Activated T-helper 2 cell treated with anti-CD3 and anti-CD28 coated beads, Interferon-gamma antibody, Interleukin-2, Interleukin-4, amounts not matched to agents 10 μg/mL and 5 μg/mL and 100 μg/mL, durations not matched to agents 14 hours and 24 hours and 36 hours (primary cell): Measurements from ENCODE around the gene ADGRB3. TPM values are rescaled to one million over a fixed set of nuclear protein-coding genes. Genes with fewer than 3 reads are reported as not detected.

Experiments used
- DNase-seq: peaks from one replicate; pipeline ENCODE4 v3.0.0; 2021; ENCODE audit warnings: low spot score
- H3K27ac Mint-ChIP-seq: one replicate; pipeline ENCODE4 v1.8.0; 2021; ENCODE audit warnings: mixed read lengths
- H3K27me3 Mint-ChIP-seq: one replicate; pipeline ENCODE4 v1.8.0; 2021; ENCODE audit warnings: low read depth, mixed read lengths
- H3K36me3 Mint-ChIP-seq: one replicate; pipeline ENCODE4 v1.8.0; 2021; ENCODE audit warnings: low read depth, mixed read lengths
- H3K4me1 Mint-ChIP-seq: one replicate; pipeline ENCODE4 v1.8.0; 2021; ENCODE audit warnings: low read depth, mixed read lengths
- H3K4me3 Mint-ChIP-seq: one replicate; pipeline ENCODE4 v1.8.0; 2021; ENCODE audit warnings: low read depth, mild to moderate bottlenecking, moderate library complexity, mixed read lengths
- H3K9me3 Mint-ChIP-seq: one replicate; pipeline ENCODE4 v1.8.0; 2021; ENCODE audit warnings: mixed read lengths
- intact Hi-C: fragments of 100-400 bp; cut with micrococcal nuclease; formaldehyde crosslinking; loops from one replicate; pipeline ENCODE4 v1.15.1; 2023
- total RNA-seq: library from RNA; stranded (reverse); gene quantifications from 2 replicates; pipeline ENCODE4 v1.2.3, GENCODE V29; 2022

The ADGRB3 gene
- total RNA-seq, 1 donor from 2014 or later = 0.14 TPM

DNA sequence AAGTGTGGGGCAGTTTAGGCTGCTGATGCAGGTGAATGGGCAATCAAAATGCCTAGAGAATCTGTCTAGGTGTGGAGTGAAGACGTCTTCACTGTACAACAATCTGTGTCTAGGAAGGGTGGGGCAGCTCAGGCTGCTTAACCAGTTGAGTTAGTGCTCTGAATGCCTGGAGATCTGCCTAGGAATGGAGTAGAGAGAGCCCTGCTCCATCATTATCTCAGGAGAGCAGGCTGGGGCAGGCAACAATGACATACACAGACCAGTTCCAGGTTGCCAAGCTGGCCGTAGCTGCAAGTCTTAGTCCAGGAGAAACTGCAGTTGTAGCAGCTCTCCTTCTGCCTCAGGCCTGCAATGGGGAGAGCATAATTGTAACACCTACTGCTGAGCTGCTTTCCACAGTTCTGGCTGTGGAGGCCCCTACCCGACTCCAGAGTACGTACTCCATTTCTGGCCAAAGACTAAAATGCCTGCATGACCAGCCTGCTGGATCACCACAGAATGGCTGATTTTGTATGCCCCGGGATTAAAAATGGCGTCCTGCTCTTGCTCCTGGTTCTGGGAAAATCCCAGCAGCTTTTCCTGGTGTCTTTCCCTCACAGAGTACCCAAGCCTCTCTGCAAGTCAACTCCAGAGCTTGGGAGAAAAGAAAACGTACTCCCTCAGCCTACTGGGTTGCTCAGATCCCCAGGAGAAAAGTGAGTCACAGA is 545.4 kb downstream of the ADGRB3 start:
- H3K27ac Mint-ChIP-seq = no peak overlapping the region
- intact Hi-C loops = no loop called here
- no peaks in the 10 kb centered on the region for H3K36me3 Mint-ChIP-seq
- H3K9me3 Mint-ChIP-seq = peaks cover 4% of the 10 kb centered on the region
- no peak overlapping the region for H3K4me3 Mint-ChIP-seq
- DNase-seq = no peak
- H3K27me3 Mint-ChIP-seq = no peaks in the 10 kb centered on the region
- H3K4me1 Mint-ChIP-seq = no peaks in the 10 kb centered on the region

DNA sequence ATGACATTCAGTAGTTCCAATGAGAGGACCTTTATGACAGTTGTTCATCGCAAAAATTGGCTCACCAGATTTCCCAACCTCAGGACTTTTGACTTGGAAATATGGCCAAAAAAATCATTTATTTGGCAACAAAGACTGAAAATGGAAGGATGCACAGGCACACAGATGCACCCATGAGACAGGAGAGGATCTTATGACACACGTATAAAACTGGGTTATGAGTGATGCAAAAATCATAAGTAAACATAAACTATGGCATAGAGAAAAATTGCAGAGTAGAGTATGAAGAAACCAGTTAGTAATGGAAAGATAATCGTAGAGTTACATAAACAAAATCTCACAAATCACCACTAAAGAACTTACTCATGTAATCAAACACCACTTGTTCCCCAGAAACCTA is 546.9 kb downstream of the ADGRB3 start:
- no peak overlapping the region for H3K4me3 Mint-ChIP-seq
- H3K27ac Mint-ChIP-seq = no peak overlapping the region
- H3K36me3 Mint-ChIP-seq = no peaks in the 10 kb centered on the region
- no peaks in the 10 kb centered on the region for H3K4me1 Mint-ChIP-seq
- intact Hi-C loops = no loop called here
- peaks cover 4% of the 10 kb centered on the region for H3K9me3 Mint-ChIP-seq
- no peak for DNase-seq
- no peaks in the 10 kb centered on the region for H3K27me3 Mint-ChIP-seq

- no peaks in the 10 kb centered on the region for H3K36me3 Mint-ChIP-seq
- intact Hi-C loops = no loop called here
- H3K4me3 Mint-ChIP-seq = no peak overlapping the region
- no peaks in the 10 kb centered on the region for H3K9me3 Mint-ChIP-seq
- DNase-seq = no peak
- H3K27me3 Mint-ChIP-seq = no peaks in the 10 kb centered on the region
- no peak overlapping the region for H3K27ac Mint-ChIP-seq
- no peaks in the 10 kb centered on the region for H3K4me1 Mint-ChIP-seq
These were observed 550.2 kb downstream of the ADGRB3 start for GRCh38 chr6:69185276-69185675.

GRCh38 chr6:69202768-69203167 is 567.7 kb downstream of the ADGRB3 start:
- Mint-ChIP-seq H3K27me3 (no peaks in the 10 kb centered on the region), H3K36me3 (no peaks in the 10 kb centered on the region), H3K4me1 (no peaks in the 10 kb centered on the region), H3K4me3 (no peak overlapping the region), H3K9me3 (no peaks in the 10 kb centered on the region), H3K27ac (no peak overlapping the region)
- no peak for DNase-seq
- intact Hi-C loops = no loop called here

DNA sequence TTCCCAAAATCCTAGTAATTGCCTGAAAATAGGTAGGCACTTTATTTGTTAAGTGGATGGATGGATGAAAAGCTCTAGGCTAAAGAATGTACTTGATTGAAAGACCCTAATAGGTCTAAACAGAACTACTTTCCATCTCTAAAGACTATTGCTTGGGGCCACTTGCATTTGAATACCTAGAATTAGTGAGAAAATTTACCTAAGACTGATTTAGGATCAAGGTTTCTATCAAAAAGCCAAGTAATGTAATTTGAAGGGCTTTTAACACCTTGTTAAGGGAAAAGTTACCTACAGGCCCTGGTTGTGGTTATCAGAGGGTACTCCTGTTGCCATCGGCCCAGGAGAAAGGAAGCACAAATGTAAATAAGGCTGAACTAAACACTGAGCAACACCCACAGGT is 581.0 kb downstream of the ADGRB3 start:
- no peak overlapping the region for H3K4me3 Mint-ChIP-seq
- H3K9me3 Mint-ChIP-seq = no peaks in the 10 kb centered on the region
- no peak overlapping the region for H3K27ac Mint-ChIP-seq
- DNase-seq = no peak
- H3K27me3 Mint-ChIP-seq = no peaks in the 10 kb centered on the region
- no peaks in the 10 kb centered on the region for H3K4me1 Mint-ChIP-seq
- no peaks in the 10 kb centered on the region for H3K36me3 Mint-ChIP-seq
- intact Hi-C loops = no loop called here

GRCh38 chr6:69217343-69217742 is 582.3 kb downstream of the ADGRB3 start:
- intact Hi-C loops = no loop called here
- DNase-seq = no peak
- H3K9me3 Mint-ChIP-seq = no peaks in the 10 kb centered on the region
- H3K4me3 Mint-ChIP-seq = no peak overlapping the region
- H3K4me1 Mint-ChIP-seq = no peaks in the 10 kb centered on the region
- no peaks in the 10 kb centered on the region for H3K36me3 Mint-ChIP-seq
- H3K27ac Mint-ChIP-seq = no peak overlapping the region
- H3K27me3 Mint-ChIP-seq = no peaks in the 10 kb centered on the region

DNA sequence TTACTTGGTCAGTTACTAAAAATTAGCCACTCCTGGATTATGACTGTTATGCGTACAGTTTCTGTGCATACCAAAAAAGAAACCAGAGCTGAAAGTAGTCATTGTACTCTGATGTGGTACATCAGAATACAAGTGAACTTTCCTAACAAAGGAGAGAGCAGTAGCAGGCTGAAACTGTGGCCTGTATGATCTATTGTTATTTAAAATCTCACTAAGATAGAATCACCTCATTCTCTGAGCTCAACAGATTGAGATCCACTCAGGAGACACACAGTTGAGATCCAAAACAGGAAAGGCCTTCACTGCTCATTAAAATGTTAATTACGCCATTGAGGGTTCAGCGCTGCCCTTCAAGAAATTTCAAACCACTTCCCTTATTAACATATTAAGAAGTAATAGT is 585.3 kb downstream of the ADGRB3 start:
- Mint-ChIP-seq H3K27ac (no peak overlapping the region), H3K36me3 (no peaks in the 10 kb centered on the region), H3K4me3 (no peak overlapping the region), H3K4me1 (no peaks in the 10 kb centered on the region), H3K9me3 (no peaks in the 10 kb centered on the region), H3K27me3 (no peaks in the 10 kb centered on the region)
- intact Hi-C loops = no loop called here
- DNase-seq = no peak

DNA sequence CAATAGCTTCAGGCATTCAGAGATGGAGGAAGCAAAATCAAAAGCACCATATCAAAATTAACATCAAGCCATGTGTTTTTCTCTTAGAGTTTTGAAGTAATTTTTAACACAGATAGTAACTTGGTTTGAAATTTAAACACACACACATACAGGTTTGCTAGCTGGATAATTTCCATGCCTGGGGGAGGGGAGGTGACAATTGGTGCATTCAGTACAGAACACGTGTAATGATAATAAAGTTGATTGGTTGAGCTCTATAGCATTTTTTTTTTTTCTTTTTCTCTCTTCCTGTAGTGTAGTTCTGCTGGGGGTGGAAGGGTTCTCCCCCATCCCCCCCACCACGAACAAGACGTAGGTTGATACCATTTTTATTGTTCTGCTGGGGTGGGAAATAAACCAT is 596.9 kb downstream of the ADGRB3 start:
- Mint-ChIP-seq H3K9me3 (no peaks in the 10 kb centered on the region), H3K4me1 (no peaks in the 10 kb centered on the region), H3K4me3 (no peak overlapping the region), H3K27me3 (no peaks in the 10 kb centered on the region), H3K36me3 (no peaks in the 10 kb centered on the region), H3K27ac (no peak overlapping the region)
- no peak for DNase-seq
- intact Hi-C loops = no loop called here

DNA sequence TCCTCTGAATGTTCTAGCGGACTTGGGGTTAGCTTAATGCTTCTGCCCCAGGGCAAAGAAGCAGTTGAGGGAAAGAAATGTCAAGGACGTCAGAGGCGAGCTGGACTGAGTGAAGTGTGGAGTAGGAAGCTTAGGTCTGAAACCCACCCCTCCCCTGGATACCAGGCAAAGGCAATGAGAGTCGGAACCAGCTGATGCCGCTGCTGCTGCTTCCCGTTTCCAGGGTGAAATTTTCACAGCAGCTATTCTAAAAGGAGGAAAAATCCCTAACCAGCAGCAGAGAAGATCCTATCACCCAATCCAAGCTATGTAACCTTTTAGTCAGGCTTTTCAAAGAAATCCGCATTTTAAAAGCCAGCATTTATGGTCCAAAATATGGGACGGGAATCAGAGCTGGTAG is 597.4 kb downstream of the ADGRB3 start:
- H3K27ac Mint-ChIP-seq = no peak overlapping the region
- H3K9me3 Mint-ChIP-seq = no peaks in the 10 kb centered on the region
- intact Hi-C loops = no loop called here
- no peaks in the 10 kb centered on the region for H3K4me1 Mint-ChIP-seq
- H3K4me3 Mint-ChIP-seq = no peak overlapping the region
- no peak for DNase-seq
- no peaks in the 10 kb centered on the region for H3K36me3 Mint-ChIP-seq
- no peaks in the 10 kb centered on the region for H3K27me3 Mint-ChIP-seq

- no peaks in the 10 kb centered on the region for H3K4me1 Mint-ChIP-seq
- H3K27me3 Mint-ChIP-seq = no peaks in the 10 kb centered on the region
- DNase-seq = peak; percentile 38
- no peak overlapping the region for H3K27ac Mint-ChIP-seq
- no peaks in the 10 kb centered on the region for H3K36me3 Mint-ChIP-seq
- no peaks in the 10 kb centered on the region for H3K9me3 Mint-ChIP-seq
- intact Hi-C loops = no loop called here
- H3K4me3 Mint-ChIP-seq = no peak overlapping the region
These were observed 597.9 kb downstream of the ADGRB3 start for GRCh38 chr6:69232911-69233448.

GRCh38 chr6:69238067-69238466 is 603.0 kb downstream of the ADGRB3 start:
- no peak overlapping the region for H3K4me3 Mint-ChIP-seq
- DNase-seq = no peak
- no peaks in the 10 kb centered on the region for H3K9me3 Mint-ChIP-seq
- intact Hi-C loops = no loop called here
- no peak overlapping the region for H3K27ac Mint-ChIP-seq
- no peaks in the 10 kb centered on the region for H3K36me3 Mint-ChIP-seq
- H3K4me1 Mint-ChIP-seq = no peaks in the 10 kb centered on the region
- no peaks in the 10 kb centered on the region for H3K27me3 Mint-ChIP-seq

- no peak overlapping the region for H3K27ac Mint-ChIP-seq
- no peaks in the 10 kb centered on the region for H3K9me3 Mint-ChIP-seq
- H3K27me3 Mint-ChIP-seq = no peaks in the 10 kb centered on the region
- no peaks in the 10 kb centered on the region for H3K4me1 Mint-ChIP-seq
- H3K36me3 Mint-ChIP-seq = no peaks in the 10 kb centered on the region
- no peak for DNase-seq
- intact Hi-C loops = no loop called here
- H3K4me3 Mint-ChIP-seq = no peak overlapping the region
These were observed 611.9 kb downstream of the ADGRB3 start for GRCh38 chr6:69246983-69247382.

- H3K9me3 Mint-ChIP-seq = peaks cover 9% of the 10 kb centered on the region
- H3K27me3 Mint-ChIP-seq = no peaks in the 10 kb centered on the region
- no peaks in the 10 kb centered on the region for H3K36me3 Mint-ChIP-seq
- no peak overlapping the region for H3K27ac Mint-ChIP-seq
- DNase-seq = no peak
- no peak overlapping the region for H3K4me3 Mint-ChIP-seq
- intact Hi-C loops = no loop called here
- H3K4me1 Mint-ChIP-seq = no peaks in the 10 kb centered on the region
These were observed 625.9 kb downstream of the ADGRB3 start for GRCh38 chr6:69261010-69261409.

DNA sequence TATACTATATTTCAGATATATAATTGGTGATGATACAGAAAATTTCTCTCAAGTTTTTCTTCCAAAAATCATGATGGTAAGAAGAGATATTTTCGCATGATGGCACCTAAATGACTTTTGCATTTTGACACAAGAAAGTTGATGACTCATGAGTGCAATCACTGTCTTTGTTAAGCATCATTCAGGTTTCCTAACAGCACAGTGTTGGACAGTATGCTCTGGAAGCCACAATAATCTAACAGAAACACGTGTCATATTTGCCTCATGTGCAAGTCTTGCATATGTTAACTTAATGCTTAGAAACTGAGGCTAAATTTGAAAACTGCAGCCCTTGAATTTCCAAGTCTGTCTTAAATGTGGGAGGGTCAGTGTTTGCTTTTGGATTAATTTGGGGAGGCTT is 628.2 kb downstream of the ADGRB3 start:
- Mint-ChIP-seq H3K4me3 (no peak overlapping the region), H3K9me3 (no peaks in the 10 kb centered on the region), H3K36me3 (no peaks in the 10 kb centered on the region), H3K4me1 (no peaks in the 10 kb centered on the region), H3K27me3 (no peaks in the 10 kb centered on the region), H3K27ac (no peak overlapping the region)
- intact Hi-C loops = no loop called here
- no peak for DNase-seq
